ENCODE measurements around the gene TMEM164. TPM values are rescaled to one million over a fixed set of nuclear protein-coding genes. Genes with fewer than 3 reads are reported as not detected.

The TMEM164 gene
- total and polyA plus RNA-seq, 10 of the 15 experiments (the other 5 are each of a cell fraction or from before 2014, with no cell fraction given): 0.61 to 18.3 (median 7.0) TPM

GRCh38 chrX:110103344-110103743 lies 100.4 kb downstream of the TMEM164 start:
- in situ Hi-C loops (cut with MboI) (no loop called here), intact Hi-C loops (cut with micrococcal nuclease; ENCODE audit: unreplicated experiment) (no loop called here)
- no peak overlapping the region for H3K9ac ChIP-seq (ENCODE audit: control insufficient read depth, insufficient read depth, low read length)
- SMC1A ChIA-PET (ENCODE audit: uncharacterized antibody, unreplicated experiment): no interaction called here
- H3K9me3 ChIP-seq (replicated peaks; ENCODE audit: control insufficient read depth, insufficient read depth, low read length): no peaks in the 10 kb centered on the region
- no peak overlapping the region for H3K4me3 ChIP-seq
- TF ChIP-seq PAX5 (IDR thresholded peaks at IDR 0.05; ENCODE audit: borderline replicate concordance, low read depth, low read length): no peak
- no peak for TF ChIP-seq REST (IDR thresholded peaks at IDR 0.05; ENCODE audit: low read depth, low read length)
- no peak for TF ChIP-seq TARDBP (IDR thresholded peaks at IDR 0.05; ENCODE audit: borderline replicate concordance)
- no peak for TF ChIP-seq RCOR1 (conservative IDR thresholded peaks at IDR 0.05; ENCODE audit: low read depth, low read length)
- TF ChIP-seq PBX3 (IDR thresholded peaks at IDR 0.05; ENCODE audit: insufficient replicate concordance, low read depth, low read length): no peak
- no peak for TF ChIP-seq MYC (IDR thresholded peaks at IDR 0.05; ENCODE audit: insufficient read depth, insufficient read length, insufficient replicate concordance, low read length, severe bottlenecking)
- no peak for TF ChIP-seq CEBPB (IDR thresholded peaks at IDR 0.05; ENCODE audit: borderline replicate concordance in 1 of 2, low read depth in 2 of 2, low read length in 2 of 2)
- no peak for TF ChIP-seq KLF5 (IDR thresholded peaks at IDR 0.05; ENCODE audit: partially characterized antibody)
- no peak for TF ChIP-seq FOS (IDR thresholded peaks at IDR 0.05; ENCODE audit: borderline replicate concordance, extremely low read depth, insufficient read length)
- TF ChIP-seq RBBP5 (conservative IDR thresholded peaks at IDR 0.05): no peak
- TF ChIP-seq ZNF687 (IDR thresholded peaks at IDR 0.05): no peak
- TF ChIP-seq SREBF2 (IDR thresholded peaks at IDR 0.05; ENCODE audit: low read length): no peak
- no peak overlapping the region for H3K27ac ChIP-seq (ENCODE audit: control insufficient read depth, insufficient read depth)
- no TSS peak for BruUV-seq (replicated peaks)
- FAIRE-seq: no peak
- no peak for DNase-seq (ENCODE audit: low read depth, low spot score)
- no peaks in the 10 kb centered on the region for H3K27me3 ChIP-seq (replicated peaks in 1 of 2; ENCODE audit: control insufficient read depth in 2 of 2, insufficient read depth in 2 of 2, low read length in 1 of 2)
- H3K36me3 ChIP-seq (ENCODE audit: control insufficient read depth in 2 of 2, insufficient read depth in 2 of 2, low read length in 1 of 2): no peaks in the 10 kb centered on the region
- no peak overlapping the region for H2AFZ ChIP-seq (ENCODE audit: control insufficient read depth, low read depth, low read length)
- no peak for ATAC-seq
- no peak overlapping the region for H3K4me2 ChIP-seq (ENCODE audit: control insufficient read depth, insufficient read depth)
- WGBS (ENCODE audit: insufficient coverage, insufficient replicate concordance, low lambda C conversion rate, missing lambda C conversion rate): 64% methylated on average over 1 of the region's 1 CpG
- RAD21 ChIA-PET (ENCODE audit: unreplicated experiment): no interaction called here
- no peaks in the 10 kb centered on the region for H3K79me2 ChIP-seq (ENCODE audit: control insufficient read depth, insufficient read depth, low read length)
- no peaks in the 10 kb centered on the region for H4K20me1 ChIP-seq (ENCODE audit: control insufficient read depth, insufficient read depth)
- POLR2A ChIA-PET: no interaction called here
- CTCF ChIA-PET: no interaction called here
- no peaks in the 10 kb centered on the region for H3K4me1 ChIP-seq (ENCODE audit: control insufficient read depth, insufficient read depth, low read length)

Measured in GM12878 (cell line).